Activated gamma-delta T cell (primary cell): Measurements from ENCODE around the gene ZNF217.
"Not testable (repeated sequence)": the region's sequence is repeated elsewhere in the genome, so short reads cannot be mapped to it uniquely, and the experiment has no call there.

Source experiments
- DNase-seq: peaks from one replicate; lab custom pipeline; 2025; lab: John Stamatoyannopoulos, UW

Gene ZNF217

GRCh38 chr20:53622247-53623133 is 28.9 kb upstream of the ZNF217 start:
- DNase-seq: no peak

GRCh38 chr20:53621482-53622246 is 28.0 kb upstream of the ZNF217 start:
- no peak for DNase-seq

- not testable (repeated sequence) for DNase-seq
Measured at GRCh38 chr20:53618490-53619000, 24.9 kb upstream of the ZNF217 start.

- DNase-seq: no peak
Measured at GRCh38 chr20:53617791-53618489, 24.3 kb upstream of the ZNF217 start.

GRCh38 chr20:53616489-53616888 is 22.9 kb upstream of the ZNF217 start:
- not testable (repeated sequence) for DNase-seq

GRCh38 chr20:53613748-53614147 is 20.1 kb upstream of the ZNF217 start:
- DNase-seq: no peak

- not testable (repeated sequence) for DNase-seq
Measured at GRCh38 chr20:53612289-53612688, 18.6 kb upstream of the ZNF217 start.

GRCh38 chr20:53611449-53611894 is 17.8 kb upstream of the ZNF217 start:
- DNase-seq: no peak

- no peak for DNase-seq
Measured at GRCh38 chr20:53609491-53610445, 16.1 kb upstream of the ZNF217 start.

GRCh38 chr20:53608456-53609452 is 15.1 kb upstream of the ZNF217 start:
- no peak for DNase-seq

GRCh38 chr20:53608071-53608455 is 14.4 kb upstream of the ZNF217 start:
- no peak for DNase-seq

GRCh38 chr20:53606364-53606985 is 12.8 kb upstream of the ZNF217 start:
- DNase-seq: no peak

GRCh38 chr20:53605401-53605800 is 11.8 kb upstream of the ZNF217 start:
- not testable (repeated sequence) for DNase-seq

GRCh38 chr20:53604846-53605245 is 11.2 kb upstream of the ZNF217 start:
- not testable (repeated sequence) for DNase-seq

GRCh38 chr20:53602661-53603060 is 9.0 kb upstream of the ZNF217 start:
- no peak for DNase-seq

- DNase-seq: no peak
Measured at GRCh38 chr20:53599910-53600632, 6.4 kb upstream of the ZNF217 start.

GRCh38 chr20:53599378-53599777 is 5.7 kb upstream of the ZNF217 start:
- no peak for DNase-seq

- DNase-seq: no peak
Measured at GRCh38 chr20:53599044-53599362, 5.4 kb upstream of the ZNF217 start.
